Kidney capillary endothelial cell (primary cell): Measurements from ENCODE around the gene GRIPAP1.

Source experiments
- DNase-seq: peaks from one replicate; pipeline ENCODE4 v3.0.0-alpha.2; 2018; ENCODE audit warnings: low spot score

Gene GRIPAP1

DNA sequence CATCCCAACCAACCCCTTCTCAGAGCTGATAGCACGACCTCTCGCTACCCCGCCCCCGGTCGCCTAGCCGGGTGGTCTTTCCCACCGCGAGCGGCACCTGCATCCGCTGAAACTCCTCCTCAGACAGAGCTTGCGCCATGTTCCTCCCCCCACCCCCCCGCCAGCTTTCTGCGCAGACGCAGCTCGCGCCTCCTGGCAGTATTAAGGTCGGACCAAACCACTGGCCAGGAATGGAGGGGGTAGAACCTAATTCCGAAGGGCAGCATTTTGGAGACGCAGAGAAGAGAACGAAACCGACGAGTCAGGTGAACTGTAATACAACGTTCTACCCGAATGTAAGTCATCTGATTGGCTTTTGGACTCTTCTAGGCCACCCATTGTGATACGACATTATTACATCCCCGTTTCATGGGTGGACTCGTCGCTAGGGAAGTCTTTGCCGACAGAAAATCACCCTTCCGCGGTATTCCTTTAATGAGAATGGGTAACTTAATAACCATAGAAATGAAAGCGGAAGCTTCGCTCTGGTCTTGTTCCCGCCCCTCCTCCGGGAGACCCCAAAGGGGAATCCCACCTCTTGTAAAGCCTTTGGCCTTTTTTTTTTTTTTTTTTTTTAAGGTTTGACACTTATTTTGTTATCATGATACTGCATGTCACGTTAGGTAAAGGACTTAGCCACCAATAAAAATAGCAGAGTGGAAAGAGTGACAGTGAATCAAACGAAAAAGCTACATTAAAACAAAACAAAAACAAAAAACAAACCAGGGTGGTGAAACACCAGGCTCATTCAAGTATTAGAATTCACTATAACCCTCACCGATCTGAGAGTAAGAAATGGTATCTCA lies at the start of gene GRIPAP1:
GRIPAP1 (minus strand) TSS at position 174 of the 845 bp plus-strand sequence; CDS start at position 139, 35 bp downstream.
- DNase-seq, result peak; percentile 62

DNA sequence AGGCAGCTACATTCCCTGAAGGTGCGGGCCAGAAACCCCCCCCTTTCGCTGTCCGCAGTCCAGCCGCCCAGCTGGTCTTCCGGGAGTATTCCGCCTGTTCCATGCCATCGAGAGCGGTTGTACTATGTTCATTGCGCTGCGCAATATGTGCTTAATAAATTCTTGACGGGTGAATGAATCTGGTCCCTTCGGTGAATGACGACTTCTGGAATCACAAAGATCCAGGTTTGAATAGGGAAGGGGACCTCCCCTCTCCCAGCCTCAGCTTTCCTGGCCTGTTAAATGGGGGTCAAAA lies 41.9 kb upstream of the GRIPAP1 start:
- DNase-seq, result no peak

DNA sequence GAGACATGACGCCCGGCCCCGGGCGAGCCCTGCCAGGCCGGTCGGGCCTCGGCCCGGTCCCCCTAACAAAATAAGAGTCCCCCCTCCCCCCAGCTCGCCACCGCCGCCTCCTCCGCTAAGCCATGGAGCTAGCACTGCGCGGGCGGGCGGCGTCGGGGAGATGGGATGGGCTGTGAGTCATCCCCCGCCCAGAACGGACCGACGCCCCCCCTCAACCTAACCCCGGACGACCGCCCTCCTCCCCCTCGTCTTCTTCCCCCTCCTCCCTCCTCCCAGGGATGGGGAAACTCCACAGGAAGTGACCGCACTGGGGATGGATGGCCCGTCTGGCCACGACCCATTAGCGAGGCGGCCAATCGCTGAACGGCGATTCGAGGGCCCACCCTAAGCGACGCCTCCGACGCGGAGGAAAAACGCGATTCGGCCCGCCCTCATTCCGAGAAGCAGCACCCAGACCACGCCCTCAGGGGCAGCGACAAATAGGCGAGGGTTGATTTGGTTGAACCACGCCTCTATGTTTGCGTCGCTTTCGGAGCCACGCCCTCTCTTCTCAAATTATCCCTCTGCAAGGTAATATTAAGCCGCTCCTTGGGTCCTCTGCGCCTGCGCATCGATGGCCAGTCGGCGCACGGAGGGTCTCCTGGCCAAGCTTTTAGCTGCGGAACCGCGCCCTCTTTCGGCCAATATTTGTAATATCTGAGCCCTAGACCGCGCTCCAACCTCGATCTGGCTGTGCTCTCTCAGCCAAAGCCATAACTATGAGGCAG lies 41.3 kb upstream of the GRIPAP1 start, which contains the start of gene TFE3:
TFE3 (minus strand) TSS at position 138 of the 767 bp plus-strand sequence; CDS start at position 7, 131 bp downstream.
- peak; percentile 89 for DNase-seq

DNA sequence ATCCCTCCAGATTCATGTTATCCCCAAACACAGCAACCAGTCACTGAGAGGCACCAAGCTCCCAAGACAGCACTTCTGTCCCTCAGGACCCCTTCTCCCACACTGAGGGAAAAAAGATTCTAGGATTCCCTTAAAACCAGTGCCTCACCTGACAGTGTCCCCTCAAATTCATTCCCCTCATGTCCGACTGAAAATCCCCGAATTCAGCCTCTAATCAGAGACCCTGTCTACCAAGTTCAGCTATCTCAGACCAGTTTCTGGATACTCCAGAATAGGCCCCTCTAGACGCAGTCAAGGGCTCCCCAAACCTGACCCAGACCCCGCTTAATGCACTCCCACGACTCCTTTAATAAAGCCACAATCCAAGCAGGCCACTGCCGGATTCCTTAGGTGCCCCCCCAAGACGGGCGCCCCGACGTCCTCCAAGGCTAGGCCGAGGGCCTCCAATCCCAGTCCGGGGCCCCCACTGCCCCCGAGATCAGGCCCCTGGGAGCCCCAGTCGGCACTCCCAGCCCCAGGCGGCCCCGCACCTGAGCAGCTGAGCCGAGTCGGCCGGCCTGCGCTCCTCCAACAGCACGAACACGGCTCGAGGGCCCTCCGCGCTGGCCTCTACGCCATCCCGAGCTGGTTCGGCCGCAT lies 40.6 kb upstream of the GRIPAP1 start:
- DNase-seq, result no peak

DNA sequence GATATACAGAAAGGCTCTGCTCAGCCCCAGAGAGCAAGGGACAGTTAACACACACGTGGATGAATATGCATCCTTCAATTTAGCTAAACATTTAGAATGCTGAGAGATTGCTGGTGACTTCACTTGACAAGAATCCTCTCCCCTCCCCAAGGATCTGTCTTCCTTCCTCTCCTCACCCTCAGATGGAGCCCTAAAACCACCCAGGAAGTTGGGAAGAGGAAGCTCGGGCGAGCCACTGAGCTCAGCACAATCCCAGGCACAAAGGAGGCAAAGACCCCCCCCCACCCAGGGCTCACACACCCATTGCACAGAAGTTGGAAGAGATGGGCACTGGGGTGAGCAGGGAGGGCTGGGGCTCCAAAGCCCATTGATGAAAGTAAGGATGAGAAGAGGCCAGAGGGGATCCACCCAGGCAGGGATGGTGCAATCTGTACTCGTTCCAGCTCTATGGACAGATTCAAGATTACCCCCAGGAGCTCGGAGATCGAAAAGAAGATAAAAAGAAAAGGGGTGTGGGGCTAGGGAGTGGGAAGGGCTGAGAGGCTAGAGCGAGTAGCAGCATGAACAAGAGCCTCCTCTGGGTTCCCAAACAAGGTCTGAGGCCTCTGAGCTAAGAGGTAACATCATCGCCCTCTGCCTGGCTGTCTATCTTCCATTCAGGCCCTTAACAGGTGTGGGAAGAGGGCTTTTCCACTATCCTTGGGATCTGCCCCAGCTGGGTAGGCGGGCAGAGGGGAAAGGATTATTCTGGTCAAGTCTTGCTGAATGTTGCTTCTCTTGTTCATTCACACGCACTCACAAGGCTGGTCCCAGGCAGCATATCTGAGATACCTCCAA lies 39.9 kb upstream of the GRIPAP1 start:
- no peak for DNase-seq

DNA sequence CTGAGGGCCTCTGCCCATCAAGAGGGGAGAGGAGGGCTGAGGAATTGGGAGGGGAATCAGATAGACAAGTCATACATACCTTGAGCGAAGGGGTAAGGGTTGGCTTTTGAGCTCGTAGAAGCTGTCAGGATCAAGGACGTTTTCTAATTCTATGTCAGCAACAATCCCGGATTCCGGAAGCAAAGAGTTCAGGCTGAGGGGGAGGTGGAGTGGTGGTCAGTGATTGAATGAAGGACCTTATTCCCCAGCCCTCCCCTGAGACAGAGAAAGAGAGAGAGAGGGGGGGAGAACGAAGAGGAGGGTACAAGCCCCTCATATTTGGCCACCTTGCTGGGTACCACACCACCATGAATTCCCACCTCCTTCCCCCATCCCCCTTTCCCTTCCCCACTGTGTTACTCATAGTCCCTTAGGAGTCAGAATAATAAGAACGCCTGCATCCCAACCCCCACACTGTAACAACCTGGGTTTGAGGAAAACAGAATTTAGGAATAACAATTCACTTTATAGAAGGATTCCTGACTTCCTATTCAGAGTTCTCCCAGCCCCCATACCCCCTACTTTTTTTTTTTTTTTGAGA lies 38.4 kb upstream of the GRIPAP1 start:
- DNase-seq, result no peak

GRCh38 chrX:49039598-49040375 lies 37.7 kb upstream of the GRIPAP1 start:
- DNase-seq, result no peak

GRCh38 chrX:49037883-49038475 lies 35.9 kb upstream of the GRIPAP1 start:
- no peak for DNase-seq

GRCh38 chrX:49030283-49030682 lies 28.2 kb upstream of the GRIPAP1 start:
- no peak for DNase-seq

DNA sequence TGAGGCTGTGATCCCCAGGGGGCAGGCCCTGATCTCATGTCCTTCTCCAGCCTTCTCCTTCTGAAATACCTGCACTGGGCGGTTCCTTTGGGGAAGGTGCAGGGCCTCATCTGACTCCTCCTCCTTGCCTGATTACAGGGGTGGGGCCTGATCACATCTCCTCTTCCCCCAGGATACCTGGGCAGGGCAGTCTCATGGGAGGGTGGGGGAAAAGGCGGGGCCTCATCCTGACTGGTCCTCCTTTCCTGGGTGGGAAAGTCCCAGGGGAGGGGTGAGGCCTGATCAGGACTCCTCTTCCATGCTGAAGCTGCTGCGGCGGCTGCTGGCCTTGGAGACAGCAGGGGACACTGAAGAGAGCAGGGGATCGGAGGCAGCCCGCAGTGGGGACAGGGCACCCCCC lies 27.8 kb upstream of the GRIPAP1 start:
- DNase-seq, result no peak

DNA sequence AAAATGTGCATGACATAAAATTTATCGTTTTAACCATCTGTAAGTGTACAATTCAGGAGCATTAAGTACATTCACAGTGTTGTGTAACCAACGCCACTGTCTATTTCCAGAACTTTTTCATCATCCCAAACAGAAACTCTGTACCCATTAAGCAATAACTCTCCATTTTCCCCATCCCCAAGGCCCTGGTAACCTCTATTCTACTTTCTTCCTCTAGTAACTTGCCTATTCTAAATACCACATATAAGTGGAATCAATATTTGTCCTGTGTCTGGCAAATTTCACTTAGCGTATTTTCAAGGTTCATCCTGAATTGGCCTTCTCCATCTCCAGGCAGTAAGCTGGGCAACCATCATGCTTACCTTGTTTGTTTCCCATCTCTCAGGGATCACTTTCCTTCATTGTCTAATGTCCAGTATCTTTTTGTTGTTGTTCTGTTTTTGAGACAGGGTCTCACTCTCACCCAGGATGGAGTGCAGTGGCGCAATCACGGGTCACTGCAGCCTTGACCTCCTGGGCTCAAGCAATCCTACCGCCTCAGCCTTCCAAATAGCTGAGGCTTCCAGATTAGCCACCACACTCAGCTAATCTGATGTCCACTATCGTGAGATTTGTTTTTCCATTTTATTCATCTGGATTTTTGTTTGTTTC lies 17.7 kb upstream of the GRIPAP1 start:
- no peak for DNase-seq

GRCh38 chrX:49019050-49019449 lies 17.0 kb upstream of the GRIPAP1 start:
- no peak for DNase-seq

GRCh38 chrX:49003696-49004095 lies 1.6 kb upstream of the GRIPAP1 start:
- DNase-seq, result no peak

DNA sequence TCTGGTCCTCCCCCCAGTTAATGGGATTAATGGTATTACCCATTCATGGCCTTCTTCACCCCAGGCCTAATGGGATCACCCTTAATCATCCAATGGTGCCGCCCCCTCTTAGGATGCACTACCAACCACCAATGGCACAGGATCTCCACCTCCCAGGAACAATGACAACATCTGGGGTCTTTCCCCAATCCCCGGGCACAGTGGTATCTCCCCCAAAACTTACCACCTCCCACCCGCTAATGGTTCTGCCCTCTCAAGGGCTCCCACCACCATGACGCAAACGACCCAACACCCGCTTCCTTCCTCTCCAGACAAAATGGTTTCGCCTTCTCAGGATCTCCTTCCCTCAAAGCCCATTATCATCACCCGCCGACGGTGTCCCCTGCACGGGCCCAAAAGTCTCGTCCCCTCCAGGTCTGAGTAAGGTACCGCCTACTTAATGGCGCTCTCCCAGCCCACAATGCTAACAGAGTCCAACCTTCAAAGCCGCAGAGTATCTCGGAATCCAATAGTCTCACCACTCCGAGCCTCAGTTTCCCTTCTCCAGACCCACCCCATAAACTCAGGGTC lies 458 bp downstream of the GRIPAP1 start:
- DNase-seq, result peak; percentile 33

DNA sequence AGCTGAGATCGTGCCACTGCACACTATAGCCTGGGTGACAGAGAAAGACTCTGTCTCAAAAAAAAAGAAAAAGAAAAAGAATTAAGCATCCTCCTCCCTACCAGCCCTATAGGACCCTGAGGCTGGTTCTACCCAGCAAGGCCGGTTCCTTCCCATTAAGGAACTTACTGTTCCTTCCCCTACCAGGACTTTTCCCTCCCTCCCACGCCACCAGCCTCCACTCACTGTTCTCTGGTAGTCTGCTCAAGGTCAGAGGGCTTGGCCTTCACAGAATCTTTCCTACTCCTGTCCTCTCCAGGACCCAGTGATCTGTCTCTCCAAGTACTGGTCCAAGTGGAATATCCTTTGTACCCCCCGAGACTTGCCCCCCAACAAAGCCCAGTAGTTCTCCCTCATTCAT lies 1.4 kb downstream of the GRIPAP1 start:
- no peak for DNase-seq

- DNase-seq, result no peak
Observed at GRCh38 chrX:48999030-48999429, 3.0 kb downstream of the GRIPAP1 start.

DNA sequence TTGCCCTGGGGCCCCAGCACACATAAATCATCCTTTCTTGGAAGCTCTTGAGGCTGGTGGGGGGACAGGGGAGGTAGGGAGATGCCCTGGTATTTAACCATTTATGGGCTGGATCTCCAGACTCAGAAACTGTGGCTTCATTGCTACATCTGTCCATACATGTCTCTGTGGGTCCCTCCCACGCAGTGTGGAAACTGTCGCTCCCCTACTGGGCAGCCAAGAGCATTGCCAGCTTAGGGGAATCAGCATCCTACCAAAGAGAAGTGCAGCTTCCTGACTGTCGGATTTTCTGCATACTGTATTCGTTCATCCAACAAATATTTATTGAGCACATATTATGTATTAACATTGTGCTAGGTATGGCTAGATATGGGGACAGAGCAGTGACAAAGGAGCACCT lies 3.7 kb downstream of the GRIPAP1 start:
- no peak for DNase-seq

DNA sequence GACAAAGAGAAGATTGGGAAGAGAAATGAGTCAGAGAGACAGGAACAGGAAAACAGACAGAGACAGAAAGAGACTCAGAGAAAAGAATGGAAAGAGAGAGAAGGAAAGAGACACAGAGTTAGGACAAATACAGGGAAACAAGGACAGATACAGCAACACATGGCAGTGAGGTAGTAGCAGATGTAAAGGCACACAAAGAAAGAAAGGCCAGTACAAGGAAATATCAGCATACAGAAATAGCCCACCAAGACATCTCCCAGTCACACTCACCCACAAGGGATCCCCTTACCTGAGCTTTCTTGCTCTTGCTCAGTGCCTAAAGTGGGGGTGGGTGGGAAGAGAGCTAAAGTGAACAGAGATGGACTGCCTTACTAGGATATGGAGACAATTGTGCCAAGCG lies 4.2 kb downstream of the GRIPAP1 start:
- DNase-seq, result no peak

DNA sequence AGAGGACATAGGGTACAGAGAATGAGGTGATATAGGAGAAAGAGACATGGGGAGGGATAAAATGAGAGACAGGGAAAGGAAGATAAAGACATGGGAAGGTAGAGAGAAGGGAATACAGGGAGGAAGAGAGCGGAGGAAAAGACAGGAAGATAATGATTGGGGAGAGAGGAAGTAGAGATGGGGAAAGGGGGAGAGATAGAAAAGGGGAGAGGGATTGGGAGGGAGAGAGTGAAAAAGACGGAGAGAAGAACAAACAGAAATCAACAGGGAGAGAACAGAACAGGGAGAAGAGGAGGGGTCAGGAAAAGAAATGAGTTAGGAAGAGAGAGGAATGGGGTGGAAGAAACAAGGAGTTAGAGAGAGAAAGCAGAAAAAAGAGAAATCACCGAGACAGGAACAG lies 4.6 kb downstream of the GRIPAP1 start:
- no peak for DNase-seq

- no peak for DNase-seq
Observed at GRCh38 chrX:48996969-48997368, 5.1 kb downstream of the GRIPAP1 start.
